Measurements from ENCODE around the gene AGPAT3.

- TF ChIP-seq CTCF (IDR thresholded peaks at IDR 0.05) (no peak), POLR2A (IDR thresholded peaks at IDR 0.05) (no peak)
Measured at GRCh38 chr21:43840259-43840658, 24.8 kb upstream of the AGPAT3 start.

Measured in ovary (tissue), 3 donors.